ENCODE data around the gene INPP5A. TPM values are rescaled to one million over a fixed set of nuclear protein-coding genes. Genes with fewer than 3 reads are reported as not detected.

Gene INPP5A
- total and polyA plus RNA-seq, 10 donors = 11.1 to 41.3 (median 30.8) TPM

DNA sequence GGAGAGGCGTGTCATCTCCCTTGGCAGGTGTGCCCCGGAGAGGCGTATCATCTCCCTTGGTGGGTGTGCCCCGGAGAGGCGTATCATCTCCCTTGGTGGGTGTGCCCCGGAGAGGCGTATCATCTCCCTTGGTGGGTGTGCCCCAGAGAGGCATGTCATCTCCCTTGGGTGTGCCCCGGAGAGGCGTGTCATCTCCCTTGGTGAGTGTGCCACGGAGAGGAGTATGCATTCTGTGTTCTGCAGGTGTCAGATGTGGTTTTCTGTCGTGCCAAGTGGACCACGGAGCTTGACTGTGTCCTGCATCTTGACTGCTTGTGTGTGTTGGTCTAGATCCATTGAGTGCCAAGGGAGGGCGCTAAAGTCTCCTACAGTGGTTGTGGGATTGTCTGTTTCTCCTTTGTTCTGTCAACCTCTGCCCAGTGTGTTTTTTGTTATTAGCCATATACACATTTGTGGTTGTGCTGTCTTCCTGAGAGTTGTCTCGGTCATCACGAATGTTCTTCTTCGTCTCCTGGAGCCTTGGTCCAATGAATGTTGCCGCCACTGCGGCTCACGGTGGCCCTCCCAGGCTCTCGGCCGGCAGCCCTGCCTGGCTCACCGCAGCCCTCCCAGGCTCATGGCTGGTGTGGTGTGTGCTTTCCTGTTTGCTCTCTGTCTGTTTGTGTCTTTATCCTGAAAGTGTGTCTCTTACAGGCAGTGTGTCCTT, 96.8 kb downstream of the INPP5A start:
- peaks cover 37 to 72% (median 52%) of the 10 kb centered on the region in 6 donors for H3K4me1 ChIP-seq
- peaks cover 0 to 2% (median 0%) of the 10 kb centered on the region in 8 donors for H3K9me3 ChIP-seq
- no peak overlapping the region for H3K4me3 ChIP-seq
- 66 to 81% (median 77%) methylated on average over 19 to 22 of the region's 22 CpGs for WGBS, 5 donors
- peak in 2 of 3 donors; percentile 59 to 71 for TF ChIP-seq POLR2AphosphoS5 (IDR thresholded peaks at IDR 0.05)
- no peak for TF ChIP-seq POLR2A (IDR thresholded peaks at IDR 0.05)
- H3K27me3 ChIP-seq (replicated peaks in 1 of 7) = no peaks in the 10 kb centered on the region
- peak; percentile 73 for DNase-seq
- H3K27ac ChIP-seq = peak overlapping the region in 6 of 8 donors; percentile 6 to 76 (median 56)
- no peaks in the 10 kb centered on the region for H3K36me3 ChIP-seq
- intact Hi-C loops (cut with DNase I; ENCODE audit: low total_unique reads) = loop anchor here (10.0 kb wide), 1 partner anchor 100 kb away; the partner anchor contains the start of gene INPP5A

DNA sequence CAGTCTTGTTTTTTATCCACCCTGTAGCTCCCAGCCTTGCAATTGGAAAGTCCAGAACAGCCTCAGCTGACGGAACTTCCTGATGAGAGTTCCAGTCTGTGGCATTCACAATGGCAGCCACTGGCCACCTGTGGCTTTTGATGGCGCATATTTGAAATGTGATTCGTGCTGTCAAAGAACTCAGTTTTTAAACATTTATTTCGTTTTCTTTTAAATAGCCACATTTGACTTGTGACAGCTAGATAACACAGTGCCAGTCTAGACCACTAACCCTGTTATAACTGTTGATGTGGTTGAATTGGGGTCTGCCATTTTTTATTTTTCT, 97.3 kb downstream of the INPP5A start:
- peak overlapping the region in 6 of 8 donors; percentile 6 to 76 (median 50) for H3K27ac ChIP-seq
- no peaks in the 10 kb centered on the region for H3K36me3 ChIP-seq
- intact Hi-C loops (cut with DNase I; ENCODE audit: low total_unique reads) = loop anchor here (5.0 to 10.0 kb wide), 2 partner anchors 100 to 248 kb away; partner anchors contain the start of gene INPP5A
- H3K4me1 ChIP-seq = peaks cover 36 to 68% (median 49%) of the 10 kb centered on the region in 6 donors
- no peaks in the 10 kb centered on the region for H3K27me3 ChIP-seq (replicated peaks in 1 of 7)
- no peak for DNase-seq
- TF ChIP-seq POLR2AphosphoS5 (IDR thresholded peaks at IDR 0.05) = no peak
- TF ChIP-seq POLR2A (IDR thresholded peaks at IDR 0.05) = no peak
- TF ChIP-seq CTCF (IDR thresholded peaks at IDR 0.05 in 8 of 11, conservative IDR thresholded peaks at IDR 0.05 in 3 of 11) = no peak
- peaks cover 0 to 7% (median 0%) of the 10 kb centered on the region in 8 donors for H3K9me3 ChIP-seq
- H3K4me3 ChIP-seq = no peak overlapping the region
- WGBS, 5 donors = 65 to 82% (median 75%) methylated on average over 4 of the region's 4 CpGs

GRCh38 chr10:132636358-132636757, 98.8 kb downstream of the INPP5A start:
- TF ChIP-seq CTCF (IDR thresholded peaks at IDR 0.05 in 8 of 11, conservative IDR thresholded peaks at IDR 0.05 in 3 of 11) (no peak), POLR2AphosphoS5 (IDR thresholded peaks at IDR 0.05) (no peak), POLR2A (IDR thresholded peaks at IDR 0.05) (no peak)
- intact Hi-C loops (cut with DNase I; ENCODE audit: low total_unique reads) = loop anchor here (5.0 to 10.0 kb wide), 2 partner anchors 102 to 249 kb away; partner anchors contain the start of gene INPP5A
- Histone ChIP-seq H3K36me3 (no peaks in the 10 kb centered on the region), H3K27me3 (replicated peaks in 1 of 7) (no peaks in the 10 kb centered on the region), H3K27ac (no peak overlapping the region), H3K4me3 (no peak overlapping the region), H3K9me3 (peaks cover 0 to 9% (median 0%) of the 10 kb centered on the region in 8 donors), H3K4me1 (peaks cover 31 to 61% (median 45%) of the 10 kb centered on the region in 6 donors)
- peak; percentile 46 for DNase-seq
- 84 to 91% (median 89%) methylated on average over 9 of the region's 9 CpGs for WGBS, 5 donors

- intact Hi-C loops (cut with DNase I; ENCODE audit: low total_unique reads) = loop anchor here (2.0 to 10.0 kb wide), 3 partner anchors 103 to 250 kb away; partner anchors contain the start of gene INPP5A
- no peak overlapping the region for H3K27ac ChIP-seq
- DNase-seq = peak; percentile 61
Measured at GRCh38 chr10:132637477-132638129, 100.0 kb downstream of the INPP5A start.

More at GRCh38 chr10:132637477-132638129, 100.0 kb downstream of the INPP5A start:
- 35 to 42% (median 39%) methylated on average over 19 of the region's 19 CpGs for WGBS, 5 donors
- Histone ChIP-seq H3K9me3 (peaks cover 0 to 9% (median 0%) of the 10 kb centered on the region in 8 donors), H3K4me1 (peaks cover 23 to 49% (median 35%) of the 10 kb centered on the region in 6 donors), H3K27me3 (replicated peaks in 1 of 7) (no peaks in the 10 kb centered on the region), H3K36me3 (no peaks in the 10 kb centered on the region), H3K4me3 (no peak overlapping the region)
- TF ChIP-seq CTCF (IDR thresholded peaks at IDR 0.05 in 8 of 11, conservative IDR thresholded peaks at IDR 0.05 in 3 of 11) (peak; percentile 68 to 94 (median 84)), POLR2AphosphoS5 (IDR thresholded peaks at IDR 0.05) (no peak)
